GM12878 (cell line): ENCODE results near the gene MLXIP.

ENCODE experiments used
- CEBPB ChIP-seq, 2 experiments: fragments of 150-350 bp in 1 of 2; IDR thresholded peaks; 2 replicates each; pipeline ENCODE4 v1.6.1; 2012 to 2014; ENCODE audit warnings: low read depth in 2 of 2, low read length in 2 of 2, borderline replicate concordance in 1 of 2, inconsistent platforms in 1 of 2
- CTCF ChIP-seq, 3 experiments: IDR thresholded peaks in 2 of 3; conservative IDR thresholded peaks in 1 of 3; 2 replicates each; pipeline ENCODE4 v1.5.1; 2011; ENCODE audit warnings: low read depth in 3 of 3, low read length in 3 of 3, mild to moderate bottlenecking in 3 of 3, control low read depth in 2 of 3, moderate library complexity in 2 of 3, inconsistent platforms in 1 of 3, mixed read lengths in 1 of 3; ENCODE audit not compliant: control insufficient read depth in 2 of 3, insufficient read depth in 1 of 3; ENCODE audit errors: extremely low read depth in 1 of 3
- DPF2 ChIP-seq: fragments of 450-650 bp; IDR thresholded peaks from 2 replicates; pipeline ENCODE4 v1.6.1; 2017; ENCODE audit warnings: mild to moderate bottlenecking
- EGR1 ChIP-seq, 2 experiments: IDR thresholded peaks; 1 replicate in 1 of 2; 2 replicates in 1 of 2; pipeline ENCODE4 v1.6.1; 2011 to 2012; ENCODE audit warnings: low read depth in 2 of 2, low read length in 2 of 2, borderline replicate concordance in 1 of 2, mild to moderate bottlenecking in 1 of 2, moderate library complexity in 1 of 2
- EZH2 ChIP-seq: IDR thresholded peaks from 2 replicates; pipeline ENCODE4 v1.6.1; 2012; ENCODE audit warnings: low read depth, mild to moderate bottlenecking, control low read depth, inconsistent platforms, low read length, borderline replicate concordance; ENCODE audit not compliant: control insufficient read depth
- KDM1A ChIP-seq: fragments of 200-600 bp; sonication (generic); IDR thresholded peaks from 2 replicates; pipeline ENCODE4 v1.6.1; 2016; ENCODE audit warnings: borderline replicate concordance
- MXI1 ChIP-seq: fragments of 150-350 bp; IDR thresholded peaks from 2 replicates; pipeline ENCODE4 v1.6.1; 2011; ENCODE audit warnings: low read depth, mild to moderate bottlenecking, inconsistent platforms, low read length, improper control_type of control experiment
- POLR2A ChIP-seq: IDR thresholded peaks from 2 replicates; pipeline ENCODE4 v1.6.1; 2011; ENCODE audit warnings: low read depth, mild to moderate bottlenecking, low read length
- POLR2AphosphoS2 ChIP-seq: IDR thresholded peaks from 2 replicates; pipeline ENCODE4 v1.6.1; 2011; ENCODE audit warnings: low read depth, mild to moderate bottlenecking, low read length, improper control_type of control experiment, moderate library complexity
- RELA ChIP-seq: fragments of 450-650 bp; IDR thresholded peaks from 2 replicates; pipeline ENCODE4 v1.8.0; 2014; ENCODE audit warnings: borderline replicate concordance; ENCODE audit not compliant: partially characterized antibody
- RFX5 ChIP-seq: IDR thresholded peaks from 2 replicates; pipeline ENCODE4 v1.6.1; 2011; ENCODE audit warnings: low read depth, low read length, improper control_type of control experiment
- YY1 ChIP-seq: IDR thresholded peaks from 2 replicates; pipeline ENCODE4 v1.6.1; 2011; ENCODE audit warnings: low read depth, mild to moderate bottlenecking, low read length
- ZZZ3 ChIP-seq: IDR thresholded peaks from 2 replicates; pipeline ENCODE4 v1.6.1; 2011; ENCODE audit warnings: low read depth; ENCODE audit not compliant: control insufficient read depth, insufficient read length

GRCh38 chr12:122106843-122107242 lies 28.3 kb downstream of the MLXIP start:
- TF ChIP-seq EZH2 (no peak), YY1 (no peak), POLR2A (no peak), KDM1A (no peak), DPF2 (no peak), POLR2AphosphoS2 (no peak), CTCF (IDR thresholded peaks at IDR 0.05 in 2 of 3, conservative IDR thresholded peaks at IDR 0.05 in 1 of 3; ENCODE audit: control insufficient read depth in 2 of 3, extremely low read depth in 1 of 3, insufficient read depth in 1 of 3, low read depth in 3 of 3, low read length in 3 of 3) (no peak), RFX5 (no peak), EGR1 (IDR thresholded peaks at IDR 0.05; ENCODE audit: borderline replicate concordance in 1 of 2, low read depth in 2 of 2, low read length in 2 of 2) (no peak), CEBPB (IDR thresholded peaks at IDR 0.05; ENCODE audit: borderline replicate concordance in 1 of 2, low read depth in 2 of 2, low read length in 2 of 2) (no peak), RELA (no peak), ZZZ3 (no peak), MXI1 (no peak)
